PFSK-1 (cell line): ENCODE measurements around the gene KRT6B.

Experiments used
- SIN3A ChIP-seq: IDR thresholded peaks from 2 replicates; pipeline ENCODE4 v1.6.1; 2012; ENCODE audit warnings: mild to moderate bottlenecking, low read length, moderate library complexity, borderline replicate concordance; ENCODE audit not compliant: insufficient read depth
- TAF1 ChIP-seq: IDR thresholded peaks from 2 replicates; pipeline ENCODE4 v1.6.1; 2012; ENCODE audit warnings: low read length, control low read depth, borderline replicate concordance; ENCODE audit not compliant: insufficient read depth

DNA sequence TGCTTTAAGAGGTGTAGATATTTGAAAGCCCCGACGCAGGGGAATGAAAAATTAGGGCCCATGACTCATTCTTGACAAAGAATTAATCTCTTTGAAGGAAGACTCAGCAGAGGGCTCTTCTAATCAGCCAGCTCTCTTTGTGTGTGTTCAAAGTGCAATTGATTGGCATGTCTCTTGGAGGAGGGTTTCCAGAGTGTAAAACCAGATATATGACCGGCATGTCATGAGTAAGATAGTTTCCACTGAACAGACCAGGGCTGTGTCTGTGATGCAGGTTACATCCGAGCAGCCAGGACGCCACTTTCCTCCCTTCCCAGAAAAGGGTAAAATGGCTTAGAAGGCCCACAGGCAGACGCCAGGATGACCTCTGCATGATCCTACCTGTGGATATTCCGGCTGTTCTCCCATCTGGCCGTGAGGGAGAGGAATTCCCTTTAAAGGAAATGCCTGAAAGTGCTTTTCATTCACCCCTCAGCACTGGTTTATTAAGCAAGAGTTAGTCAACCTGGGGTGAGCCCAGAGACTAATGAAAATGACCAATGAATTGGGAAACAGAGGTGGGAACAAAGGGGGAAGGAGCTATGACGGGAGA lies 10.5 kb downstream of the KRT6B start:
- TF ChIP-seq SIN3A (no peak), TAF1 (no peak)
